SK-N-MC (cell line): ENCODE measurements around the gene WRNIP1.

Source experiments
- DNase-seq: peaks from one replicate; pipeline ENCODE4 v3.0.0-alpha.2; 2011; ENCODE audit warnings: low read depth, low spot score
- H3K27ac ChIP-seq: fragments of 200-600 bp; sonication (generic); 2 replicates; pipeline ENCODE4 v1.5.1; 2016; ENCODE audit warnings: mixed run types
- H3K36me3 ChIP-seq: fragments of 200-600 bp; sonication (generic); 2 replicates; pipeline ENCODE4 v1.6.1; 2017; ENCODE audit warnings: antibody characterized with exemption, low read length, mixed read lengths; ENCODE audit not compliant: insufficient read depth
- H3K4me3 ChIP-seq: fragments of 200-600 bp; sonication (generic); 2 replicates; pipeline ENCODE4 v1.5.1; 2016
- H3K9ac ChIP-seq: fragments of 200-600 bp; sonication (generic); 2 replicates; pipeline ENCODE4 v1.8.0; 2017; ENCODE audit warnings: mixed run types, mixed read lengths; ENCODE audit not compliant: insufficient read length
- H3K9me3 ChIP-seq: fragments of 200-600 bp; sonication (generic); 2 replicates; pipeline ENCODE4 v1.6.1; 2017; ENCODE audit warnings: low read depth, mild to moderate bottlenecking, antibody characterized with exemption, low read length, moderate library complexity, mixed read lengths
- EZH2 ChIP-seq: fragments of 200-600 bp; sonication (generic); IDR thresholded peaks from one replicate; pipeline ENCODE4 v1.6.1; 2017; ENCODE audit warnings: antibody characterized with exemption
- FOXP2 ChIP-seq: optimal IDR thresholded peaks from 2 replicates; pipeline ENCODE3; 2011; ENCODE audit warnings: mild to moderate bottlenecking, moderate library complexity; ENCODE audit not compliant: insufficient read depth; ENCODE audit errors: extremely low read length, control extremely low read depth
- POLR2AphosphoS5 ChIP-seq: IDR thresholded peaks from 2 replicates; pipeline ENCODE4 v1.6.1; 2012; ENCODE audit warnings: mild to moderate bottlenecking, low read depth, low read length, borderline replicate concordance

WRNIP1 gene

GRCh38 chr6:2826131-2826530 lies 60.9 kb downstream of the WRNIP1 start:
- Histone ChIP-seq H3K27ac (no peak overlapping the region), H3K36me3 (no peaks in the 10 kb centered on the region), H3K9ac (no peak overlapping the region), H3K9me3 (no peaks in the 10 kb centered on the region), H3K4me3 (no peak overlapping the region)
- no peak for DNase-seq
- TF ChIP-seq EZH2, result no peak
- no peak for TF ChIP-seq FOXP2
- no peak for TF ChIP-seq POLR2AphosphoS5

GRCh38 chr6:2827142-2827541 lies 61.9 kb downstream of the WRNIP1 start:
- Histone ChIP-seq H3K9me3 (no peaks in the 10 kb centered on the region), H3K9ac (no peak overlapping the region), H3K27ac (no peak overlapping the region), H3K4me3 (no peak overlapping the region), H3K36me3 (no peaks in the 10 kb centered on the region)
- TF ChIP-seq POLR2AphosphoS5 (no peak), FOXP2 (no peak), EZH2 (no peak)
- DNase-seq, result no peak

DNA sequence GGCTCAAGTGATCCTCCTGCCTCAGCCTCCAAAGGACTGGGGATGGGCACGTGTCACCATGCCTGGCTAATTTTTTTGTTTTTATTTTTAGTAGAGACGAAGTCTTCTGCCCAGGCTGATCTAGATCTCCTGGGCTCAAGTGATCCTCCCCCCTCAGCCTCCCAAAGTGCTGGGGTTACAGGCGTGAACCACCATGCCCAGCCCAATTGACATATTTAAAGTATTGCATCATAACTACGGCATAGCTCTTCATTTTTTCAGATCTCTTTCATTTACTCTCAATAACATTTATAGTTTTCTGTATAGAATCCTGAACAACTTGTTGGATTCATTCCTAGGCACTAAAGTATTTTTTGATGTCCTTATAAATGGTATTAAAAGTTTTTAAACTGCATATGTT lies 63.4 kb downstream of the WRNIP1 start:
- DNase-seq, result no peak
- H3K9ac ChIP-seq, result no peak overlapping the region
- H3K27ac ChIP-seq, result no peak overlapping the region
- H3K4me3 ChIP-seq, result no peak overlapping the region
- TF ChIP-seq EZH2 (no peak), POLR2AphosphoS5 (no peak), FOXP2 (no peak)
- no peaks in the 10 kb centered on the region for H3K9me3 ChIP-seq
- H3K36me3 ChIP-seq, result no peaks in the 10 kb centered on the region

DNA sequence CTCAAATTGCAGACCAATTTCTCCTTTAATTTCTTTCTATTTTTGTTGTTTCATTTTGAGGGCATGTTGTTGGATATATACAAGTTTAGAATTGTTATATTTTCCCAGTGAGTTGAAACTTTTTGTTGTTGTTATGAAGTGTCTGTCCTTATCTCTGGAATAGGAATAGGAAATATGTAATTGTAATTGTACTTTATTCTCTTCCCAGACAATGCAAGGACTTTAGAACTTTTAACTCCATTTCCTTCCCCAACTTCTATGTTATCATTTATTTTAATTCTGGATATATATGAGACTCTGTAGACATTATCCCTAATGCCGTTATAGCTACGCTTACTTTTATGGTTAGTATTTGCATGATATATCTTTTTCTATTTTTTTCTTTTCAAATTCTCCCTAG lies 64.1 kb downstream of the WRNIP1 start:
- no peak for DNase-seq
- Histone ChIP-seq H3K36me3 (no peaks in the 10 kb centered on the region), H3K27ac (no peak overlapping the region), H3K9me3 (no peaks in the 10 kb centered on the region), H3K4me3 (no peak overlapping the region), H3K9ac (no peak overlapping the region)
- TF ChIP-seq FOXP2 (no peak), EZH2 (no peak), POLR2AphosphoS5 (no peak)

DNA sequence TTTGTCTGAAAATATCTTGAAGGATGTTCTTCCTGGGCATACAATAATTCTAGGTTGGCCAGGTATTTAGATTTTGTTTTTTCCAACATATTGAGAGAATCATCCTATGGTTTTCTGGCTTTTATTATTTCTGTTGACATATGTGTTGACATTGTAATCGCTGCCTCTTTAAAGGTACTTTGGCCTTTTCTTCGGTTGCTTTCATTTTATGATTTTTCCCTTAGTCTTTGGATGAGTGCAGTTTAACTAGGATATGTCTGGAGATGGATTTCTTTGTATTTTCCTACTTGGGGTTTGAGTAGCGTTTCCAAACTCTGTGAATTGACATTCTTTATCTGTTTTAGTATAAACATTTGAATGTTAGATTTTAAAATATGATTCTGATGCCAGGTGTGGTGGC lies 65.0 kb downstream of the WRNIP1 start:
- no peak for TF ChIP-seq FOXP2
- no peak for TF ChIP-seq EZH2
- TF ChIP-seq POLR2AphosphoS5, result no peak
- H3K9me3 ChIP-seq, result no peaks in the 10 kb centered on the region
- H3K9ac ChIP-seq, result no peak overlapping the region
- H3K27ac ChIP-seq, result no peak overlapping the region
- no peak for DNase-seq
- H3K4me3 ChIP-seq, result no peak overlapping the region
- H3K36me3 ChIP-seq, result no peaks in the 10 kb centered on the region

DNA sequence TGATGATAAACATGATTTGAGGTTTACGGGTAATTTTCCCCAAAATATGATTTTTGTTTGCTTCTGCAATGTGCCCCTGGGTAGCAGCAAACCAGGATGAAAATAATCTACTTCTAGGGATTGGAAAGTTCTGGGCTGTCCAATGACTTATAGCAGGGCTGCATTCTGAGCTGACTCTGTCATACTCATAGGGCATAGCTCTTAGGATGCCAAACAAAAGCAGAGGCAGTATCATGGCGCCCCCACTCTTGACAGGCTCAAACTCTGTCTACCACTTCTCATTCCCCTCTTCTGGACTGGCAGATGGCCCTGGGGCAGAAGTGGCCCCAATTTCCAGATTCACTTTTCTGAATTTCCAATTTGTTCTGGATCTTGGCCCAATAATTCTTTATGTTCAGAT lies 66.2 kb downstream of the WRNIP1 start:
- DNase-seq, result no peak
- H3K9ac ChIP-seq, result no peak overlapping the region
- no peak overlapping the region for H3K4me3 ChIP-seq
- H3K9me3 ChIP-seq, result no peaks in the 10 kb centered on the region
- no peak overlapping the region for H3K27ac ChIP-seq
- H3K36me3 ChIP-seq, result no peaks in the 10 kb centered on the region
- no peak for TF ChIP-seq POLR2AphosphoS5
- TF ChIP-seq FOXP2, result no peak
- no peak for TF ChIP-seq EZH2

GRCh38 chr6:2834262-2834661 lies 69.1 kb downstream of the WRNIP1 start:
- DNase-seq, result no peak
- H3K36me3 ChIP-seq, result no peaks in the 10 kb centered on the region
- H3K9ac ChIP-seq, result no peak overlapping the region
- TF ChIP-seq POLR2AphosphoS5 (no peak), FOXP2 (no peak), EZH2 (no peak)
- no peaks in the 10 kb centered on the region for H3K9me3 ChIP-seq
- no peak overlapping the region for H3K27ac ChIP-seq
- H3K4me3 ChIP-seq, result no peak overlapping the region
